ENCODE results near the gene KCTD11.
"Not testable (repeated sequence)": the region's sequence is repeated elsewhere in the genome, so short reads cannot be mapped to it uniquely, and the experiment has no call there.

KCTD11 gene

GRCh38 chr17:7322520-7323194 is 29.3 kb upstream of the KCTD11 start:
- DNase-seq (ENCODE audit: low read depth in 1 of 2, low spot score in 1 of 2) = no peak

- DNase-seq (ENCODE audit: low read depth in 1 of 2, low spot score in 1 of 2) = peak in 1 of 2 donors; percentile 41
These were observed 28.1 kb upstream of the KCTD11 start for GRCh38 chr17:7323731-7324437.

- DNase-seq (ENCODE audit: low read depth in 1 of 2, low spot score in 1 of 2) = no peak
These were observed 27.6 kb upstream of the KCTD11 start for GRCh38 chr17:7324438-7324779.

DNA sequence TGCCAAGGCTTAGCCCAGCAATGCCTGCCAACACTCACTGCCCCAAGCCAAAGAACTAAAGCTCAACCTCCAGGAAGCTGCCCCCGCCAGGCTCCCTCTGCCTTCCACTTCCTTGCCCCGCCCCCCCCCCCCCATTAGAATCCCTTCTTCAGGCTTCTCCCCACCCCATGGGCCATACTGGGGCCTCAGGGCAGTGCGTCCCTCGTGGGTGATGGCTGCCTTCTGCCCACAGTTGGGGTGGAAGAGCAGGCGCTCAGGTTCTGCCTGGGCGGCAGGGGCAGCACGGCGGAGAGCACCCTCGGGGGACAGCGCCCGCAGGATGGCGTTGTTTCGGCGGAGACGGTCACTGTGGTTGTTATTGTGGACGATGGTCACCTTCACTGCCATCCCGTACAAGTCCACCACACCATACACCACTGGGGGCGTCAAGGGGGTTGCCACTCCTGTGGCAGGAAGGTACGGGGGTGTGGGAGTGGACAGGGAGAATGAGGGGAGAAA is 26.9 kb upstream of the KCTD11 start:
- DNase-seq (ENCODE audit: low read depth in 1 of 2, low spot score in 1 of 2) = no peak

GRCh38 chr17:7326186-7326585 is 25.8 kb upstream of the KCTD11 start:
- DNase-seq (ENCODE audit: low read depth in 1 of 2, low spot score in 1 of 2) = no peak

DNA sequence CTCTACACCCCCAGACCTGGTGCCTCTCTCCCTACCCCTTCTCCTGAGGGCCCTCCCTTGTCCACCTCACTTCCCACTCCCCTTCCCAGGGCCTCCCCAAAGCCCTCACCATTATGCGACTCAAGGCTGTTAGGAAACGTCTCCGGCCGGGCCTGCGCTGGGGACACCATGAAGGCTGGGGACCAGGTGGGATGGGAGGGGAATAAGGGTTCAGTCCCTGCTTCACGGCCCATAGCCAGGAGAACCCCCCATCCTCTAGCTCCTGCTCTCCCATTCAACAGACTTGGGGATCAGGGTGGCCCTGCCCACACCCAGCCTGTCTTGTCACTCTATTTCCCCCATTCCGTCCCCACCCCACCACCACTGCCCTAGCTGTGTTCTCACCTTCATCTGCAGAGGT is 24.9 kb upstream of the KCTD11 start:
- no peak for DNase-seq (ENCODE audit: low read depth in 1 of 2, low spot score in 1 of 2)

DNA sequence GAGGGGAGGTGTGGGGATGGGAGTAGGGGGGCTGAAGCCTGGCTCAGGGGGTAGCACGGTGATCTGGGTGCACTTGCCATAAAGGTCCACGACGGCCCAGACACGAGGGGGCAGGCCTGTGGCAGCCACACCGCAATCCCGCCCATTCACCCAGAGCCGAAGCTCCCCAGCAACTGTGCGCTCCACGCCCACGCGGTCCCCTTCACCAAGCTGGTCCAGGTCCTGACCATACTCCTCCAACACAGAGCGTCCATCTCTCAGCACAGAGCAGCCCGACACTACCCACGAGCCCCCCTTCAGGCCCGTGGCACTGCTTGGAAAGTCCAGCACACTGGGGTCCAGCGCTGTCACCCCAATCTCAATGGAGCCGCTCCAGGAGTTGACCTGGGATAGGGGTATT is 24.5 kb upstream of the KCTD11 start:
- DNase-seq (ENCODE audit: low read depth in 1 of 2, low spot score in 1 of 2) = no peak

DNA sequence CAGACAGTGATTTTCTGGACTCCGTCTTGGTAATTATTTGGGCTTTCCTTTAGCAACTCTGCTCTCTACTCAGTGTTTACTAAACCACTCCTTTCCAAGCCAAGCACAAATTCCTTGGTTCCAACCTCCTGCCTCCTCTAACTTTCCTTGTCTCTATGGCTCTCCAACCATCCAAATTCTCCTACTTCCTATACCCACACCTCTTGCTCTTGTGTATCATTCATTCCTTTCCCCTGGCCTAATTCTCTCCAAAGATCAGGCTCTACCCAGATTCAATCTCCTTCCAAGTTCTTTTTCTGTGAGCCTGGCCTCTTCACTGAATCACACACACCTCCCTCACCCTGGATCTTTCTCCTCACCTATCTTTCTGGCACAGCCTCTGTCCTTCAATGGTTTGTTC is 24.0 kb upstream of the KCTD11 start:
- no peak for DNase-seq (ENCODE audit: low read depth in 1 of 2, low spot score in 1 of 2)

- DNase-seq (ENCODE audit: low read depth in 1 of 2, low spot score in 1 of 2) = no peak
These were observed 23.1 kb upstream of the KCTD11 start, which contains the start of gene NEURL4 for GRCh38 chr17:7328840-7329373. TSS of gene NEURL4 (minus strand) at chr17:7329335. CDS start at chr17:7329312, 23 bp downstream.

GRCh38 chr17:7329374-7329996 is 22.5 kb upstream of the KCTD11 start:
- DNase-seq (ENCODE audit: low read depth in 1 of 2, low spot score in 1 of 2) = peak; percentile 90 to 94

- peak in 1 of 2 donors; percentile 72 for DNase-seq (ENCODE audit: low read depth in 1 of 2, low spot score in 1 of 2)
These were observed 21.8 kb upstream of the KCTD11 start for GRCh38 chr17:7329997-7330637.

- DNase-seq (ENCODE audit: low read depth in 1 of 2, low spot score in 1 of 2) = no peak
These were observed 21.3 kb upstream of the KCTD11 start for GRCh38 chr17:7330638-7331015.

GRCh38 chr17:7332111-7332510 is 19.9 kb upstream of the KCTD11 start:
- no peak for DNase-seq (ENCODE audit: low read depth in 1 of 2, low spot score in 1 of 2)

GRCh38 chr17:7332600-7333069 is 19.3 kb upstream of the KCTD11 start:
- not testable (repeated sequence) for DNase-seq (ENCODE audit: low read depth in 1 of 2, low spot score in 1 of 2)

- no peak for DNase-seq (ENCODE audit: low read depth in 1 of 2, low spot score in 1 of 2)
These were observed 16.9 kb upstream of the KCTD11 start for GRCh38 chr17:7334938-7335538.

DNA sequence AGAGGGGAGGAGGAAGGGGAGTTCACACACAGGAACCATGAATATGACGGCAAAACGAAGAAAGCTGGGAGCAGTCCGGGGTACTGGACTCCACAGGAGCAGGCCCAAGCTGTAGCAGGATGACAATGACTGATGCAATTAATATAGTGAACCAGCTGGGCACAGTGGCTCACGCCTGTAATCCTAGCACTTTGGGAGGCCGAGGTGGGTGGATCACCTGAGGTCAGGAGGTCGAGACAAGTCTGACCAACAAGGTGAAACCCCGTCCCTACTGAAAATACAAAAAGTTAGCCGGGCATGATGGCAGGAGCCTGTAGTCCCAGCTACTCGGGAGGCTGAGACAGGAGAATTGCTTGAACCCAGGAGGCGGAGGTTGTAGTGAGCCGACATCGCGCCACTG is 16.2 kb upstream of the KCTD11 start:
- DNase-seq (ENCODE audit: low read depth in 1 of 2, low spot score in 1 of 2) = not testable (repeated sequence)

- DNase-seq (ENCODE audit: low read depth in 1 of 2, low spot score in 1 of 2) = peak; percentile 60 to 78
These were observed 15.5 kb upstream of the KCTD11 start, which contains the start of gene ACAP1 for GRCh38 chr17:7336240-7337175. TSS of gene ACAP1 (plus strand) at chr17:7336529. CDS start at chr17:7336735, 206 bp downstream.

DNA sequence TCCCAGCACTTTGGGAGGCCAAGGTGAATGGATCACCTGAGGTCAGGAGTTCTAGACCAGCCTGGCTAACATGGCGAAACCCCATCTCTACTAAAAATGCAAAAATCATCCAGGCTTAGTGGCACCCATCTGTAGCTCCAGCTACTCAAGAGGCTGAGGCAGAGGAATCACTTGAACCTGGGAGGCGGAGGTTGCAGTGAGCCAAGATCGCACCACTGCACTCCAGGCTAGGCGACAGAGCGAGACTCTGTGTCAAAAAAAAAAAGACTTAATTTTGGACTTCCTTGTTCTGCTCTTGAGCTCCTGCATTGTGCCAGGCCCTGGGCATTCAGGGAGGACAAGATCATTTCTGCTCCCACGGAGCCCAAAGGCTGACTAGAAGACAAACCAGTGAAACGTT is 14.4 kb upstream of the KCTD11 start:
- DNase-seq (ENCODE audit: low read depth in 1 of 2, low spot score in 1 of 2) = not testable (repeated sequence)

GRCh38 chr17:7340179-7340578 is 11.8 kb upstream of the KCTD11 start:
- DNase-seq (ENCODE audit: low read depth in 1 of 2, low spot score in 1 of 2) = no peak

DNA sequence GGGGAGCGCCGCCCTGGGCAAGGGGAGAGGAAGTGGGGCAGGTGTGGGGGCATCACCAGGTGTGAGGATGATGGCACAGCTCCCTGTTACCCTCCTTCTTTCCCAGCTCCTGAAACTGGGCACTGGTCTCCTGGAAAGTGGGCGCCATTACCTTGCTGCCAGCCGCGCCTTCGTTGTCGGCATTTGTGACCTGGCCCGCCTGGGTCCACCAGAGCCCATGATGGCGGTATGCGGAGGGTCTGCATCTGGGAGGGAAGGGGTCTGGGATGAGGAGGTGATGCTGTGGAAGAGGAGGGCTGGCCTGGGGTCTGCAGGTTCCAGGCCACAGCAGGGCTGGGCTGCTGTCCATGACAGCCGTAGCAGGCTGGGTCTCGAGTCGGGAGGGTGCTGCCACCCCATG is 10.1 kb upstream of the KCTD11 start:
- no peak for DNase-seq (ENCODE audit: low read depth in 1 of 2, low spot score in 1 of 2)
